Testis (tissue), 3 donors: ENCODE measurements around the gene SH3BGR. TPM values are rescaled to one million over a fixed set of nuclear protein-coding genes. Genes with fewer than 3 reads are reported as not detected.

Experiments
- DNase-seq: peaks from one replicate; pipeline ENCODE4 v3.0.0-alpha.2; 2019
- H3K27ac ChIP-seq, 2 donors: fragments of 200-600 bp; sonication (generic); one replicate each; pipeline ENCODE4 v1.5.1; 2019
- H3K27me3 ChIP-seq: fragments of 200-600 bp; sonication (generic); one replicate; pipeline ENCODE4 v1.5.1; 2019
- H3K36me3 ChIP-seq: fragments of 200-600 bp; sonication (generic); one replicate; pipeline ENCODE4 v1.5.1; 2017; ENCODE audit warnings: low read depth; ENCODE audit errors: missing control alignments
- H3K4me1 ChIP-seq: fragments of 200-600 bp; sonication (generic); one replicate; pipeline ENCODE4 v1.5.1; 2019
- H3K4me3 ChIP-seq, 2 donors: fragments of 200-600 bp; sonication (generic); one replicate each; pipeline ENCODE4 v1.5.1; 2017 to 2019
- H3K9me3 ChIP-seq: fragments of 200-600 bp; sonication (generic); one replicate; pipeline ENCODE4 v1.5.1; 2017
- POLR2A ChIP-seq: fragments of 450-650 bp; IDR thresholded peaks from one replicate; pipeline ENCODE4 v1.6.1; 2017; ENCODE audit warnings: antibody characterized with exemption, mild to moderate bottlenecking, moderate library complexity
- WGBS, 2 donors: methylation state at CpG; one replicate each; pipeline ENCODE4 v1.1.5; 2018; 5-methylcytosine and 5-hydroxymethylcytosine counted together
- intact Hi-C: fragments of 100-400 bp; cut with DNase I; formaldehyde crosslinking; loops from one replicate; pipeline ENCODE4 v1.15.1; 2023; ENCODE audit warnings: low total_unique reads
- polyA plus RNA-seq: library from polyadenylated mRNA; stranded (reverse); fragments of 350-450 nt; fragmentation: Illumina TruSeq; extraction: RNeasy Lipid Tissue Mini Kit (QIAGEN cat#74804); gene quantifications from one replicate; pipeline ENCODE4 v1.2.3, GENCODE V29; 2014; ENCODE audit warnings: low read depth, low replicate concordance; ENCODE audit not compliant: insufficient read depth
- total RNA-seq, 2 donors: library from RNA; depleted of rRNA; stranded (reverse); fragments of >200 nt; gene quantifications; one replicate each; pipeline ENCODE4 v1.2.3, GENCODE V29; 2016
- TF ChIP-seq, protein P1 (sequence below), 3 experiments: fragments of 450-650 bp in 2 of 3; fragments of 200-600 bp in 1 of 3; sonication (generic) in 1 of 3; IDR thresholded peaks; one replicate each; pipeline ENCODE4 v1.5.1; 2016 to 2019; ENCODE audit warnings: antibody characterized with exemption in 3 of 3, mild to moderate bottlenecking in 2 of 3, moderate library complexity in 1 of 3

SH3BGR gene
- total and polyA plus RNA-seq, 3 donors from 2014 or later = 5.0 to 27.3 (median 16.7) TPM

DNA sequence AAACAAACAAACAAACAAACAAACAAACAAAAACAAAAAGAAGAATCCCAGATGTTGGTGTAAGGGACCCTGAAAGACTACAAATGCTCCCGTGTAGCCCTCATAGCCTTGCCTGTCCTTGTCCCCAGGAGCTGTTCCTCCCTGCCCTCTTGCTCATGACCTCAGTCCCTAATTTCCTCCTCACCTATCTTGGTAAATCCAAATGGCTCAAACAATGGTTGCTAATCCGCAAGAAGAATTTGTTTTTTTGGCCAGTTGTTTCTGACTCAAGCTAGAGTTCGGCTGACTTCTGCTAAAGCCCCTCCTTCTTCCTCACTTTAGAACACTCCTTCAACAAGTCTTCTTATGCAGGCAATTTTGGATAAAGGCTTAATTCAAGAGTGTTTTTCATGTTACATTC is 21.8 kb upstream of the SH3BGR start:
- H3K9me3 ChIP-seq = no peaks in the 10 kb centered on the region
- no peak overlapping the region for H3K4me3 ChIP-seq
- H3K36me3 ChIP-seq = no peaks in the 10 kb centered on the region
- TF ChIP-seq, protein P1, sequence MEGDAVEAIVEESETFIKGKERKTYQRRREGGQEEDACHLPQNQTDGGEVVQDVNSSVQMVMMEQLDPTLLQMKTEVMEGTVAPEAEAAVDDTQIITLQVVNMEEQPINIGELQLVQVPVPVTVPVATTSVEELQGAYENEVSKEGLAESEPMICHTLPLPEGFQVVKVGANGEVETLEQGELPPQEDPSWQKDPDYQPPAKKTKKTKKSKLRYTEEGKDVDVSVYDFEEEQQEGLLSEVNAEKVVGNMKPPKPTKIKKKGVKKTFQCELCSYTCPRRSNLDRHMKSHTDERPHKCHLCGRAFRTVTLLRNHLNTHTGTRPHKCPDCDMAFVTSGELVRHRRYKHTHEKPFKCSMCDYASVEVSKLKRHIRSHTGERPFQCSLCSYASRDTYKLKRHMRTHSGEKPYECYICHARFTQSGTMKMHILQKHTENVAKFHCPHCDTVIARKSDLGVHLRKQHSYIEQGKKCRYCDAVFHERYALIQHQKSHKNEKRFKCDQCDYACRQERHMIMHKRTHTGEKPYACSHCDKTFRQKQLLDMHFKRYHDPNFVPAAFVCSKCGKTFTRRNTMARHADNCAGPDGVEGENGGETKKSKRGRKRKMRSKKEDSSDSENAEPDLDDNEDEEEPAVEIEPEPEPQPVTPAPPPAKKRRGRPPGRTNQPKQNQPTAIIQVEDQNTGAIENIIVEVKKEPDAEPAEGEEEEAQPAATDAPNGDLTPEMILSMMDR (IDR thresholded peaks at IDR 0.05) = no peak
- no peak for TF ChIP-seq POLR2A
- intact Hi-C loops = no loop called here
- 77 to 88% methylated on average over 3 of the region's 3 CpGs for WGBS, 2 donors
- no peaks in the 10 kb centered on the region for H3K4me1 ChIP-seq
- no peaks in the 10 kb centered on the region for H3K27me3 ChIP-seq
- no peak overlapping the region for H3K27ac ChIP-seq
- DNase-seq = no peak

DNA sequence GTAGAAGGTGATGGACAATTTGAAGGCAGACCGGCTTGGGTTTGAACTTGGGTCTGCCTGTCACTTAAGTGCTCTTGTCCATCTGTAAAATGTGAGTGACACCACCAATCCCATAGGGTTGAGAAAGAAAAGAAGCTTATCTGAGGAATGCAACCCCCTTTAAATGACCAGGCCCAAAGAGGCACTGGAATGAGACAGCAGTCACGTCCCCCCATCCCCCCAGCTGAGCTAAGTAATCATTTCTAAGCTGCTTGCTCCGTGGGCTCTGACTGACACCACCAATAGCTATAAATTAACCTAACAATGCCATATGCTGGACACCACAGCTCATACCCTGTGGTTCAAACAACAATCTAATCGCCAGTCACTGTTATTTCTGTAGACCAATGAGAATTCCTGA is 21.3 kb upstream of the SH3BGR start:
- WGBS, 2 donors = 71 to 82% methylated on average over 4 of the region's 4 CpGs
- Histone ChIP-seq H3K9me3 (no peaks in the 10 kb centered on the region), H3K36me3 (no peaks in the 10 kb centered on the region), H3K27me3 (no peaks in the 10 kb centered on the region), H3K4me3 (no peak overlapping the region), H3K27ac (no peak overlapping the region), H3K4me1 (no peaks in the 10 kb centered on the region)
- intact Hi-C loops = no loop called here
- DNase-seq = no peak
- no peak for TF ChIP-seq POLR2A
- TF ChIP-seq, protein P1 (IDR thresholded peaks at IDR 0.05) = no peak

- Histone ChIP-seq H3K4me3 (no peak overlapping the region), H3K4me1 (no peaks in the 10 kb centered on the region), H3K27ac (no peak overlapping the region), H3K9me3 (no peaks in the 10 kb centered on the region), H3K36me3 (no peaks in the 10 kb centered on the region), H3K27me3 (no peaks in the 10 kb centered on the region)
- no peak for DNase-seq
- 73 to 74% methylated on average over 2 of the region's 2 CpGs for WGBS, 2 donors
- intact Hi-C loops = no loop called here
- TF ChIP-seq POLR2A = no peak
- TF ChIP-seq, protein P1 (IDR thresholded peaks at IDR 0.05) = no peak
Measured at GRCh38 chr21:39430954-39431353, 20.8 kb upstream of the SH3BGR start.

DNA sequence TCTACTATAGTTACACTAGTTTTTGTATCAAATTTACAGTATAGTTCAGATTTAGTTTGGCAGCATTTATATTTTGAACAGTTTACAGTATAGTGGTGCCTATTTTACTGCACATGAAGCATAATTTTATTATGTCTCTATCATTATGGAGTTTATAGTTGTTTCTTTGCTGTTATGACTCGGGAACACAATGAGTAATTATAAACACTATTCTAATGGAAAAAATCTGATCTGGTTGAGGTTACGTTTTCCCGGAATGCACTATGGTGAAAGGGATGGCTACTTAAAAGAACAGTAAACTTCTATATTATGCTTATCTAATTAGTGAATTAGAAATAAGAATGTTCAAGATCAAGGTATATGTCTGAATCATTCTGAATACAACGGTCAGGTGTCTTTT is 16.8 kb upstream of the SH3BGR start:
- DNase-seq = no peak
- no peaks in the 10 kb centered on the region for H3K36me3 ChIP-seq
- no peaks in the 10 kb centered on the region for H3K4me1 ChIP-seq
- H3K27ac ChIP-seq = no peak overlapping the region
- 69 to 70% methylated on average over 4 of the region's 4 CpGs for WGBS, 2 donors
- no peaks in the 10 kb centered on the region for H3K27me3 ChIP-seq
- no peaks in the 10 kb centered on the region for H3K9me3 ChIP-seq
- intact Hi-C loops = no loop called here
- H3K4me3 ChIP-seq = no peak overlapping the region
- TF ChIP-seq, protein P1 (IDR thresholded peaks at IDR 0.05) = no peak
- no peak for TF ChIP-seq POLR2A

- H3K36me3 ChIP-seq = no peaks in the 10 kb centered on the region
- no peaks in the 10 kb centered on the region for H3K9me3 ChIP-seq
- no peaks in the 10 kb centered on the region for H3K27me3 ChIP-seq
- intact Hi-C loops = no loop called here
- 40 to 47% methylated on average over 1 of the region's 1 CpG for WGBS, 2 donors
- TF ChIP-seq POLR2A = no peak
- TF ChIP-seq, protein P1 (IDR thresholded peaks at IDR 0.05) = no peak
- no peak overlapping the region for H3K27ac ChIP-seq
- H3K4me1 ChIP-seq = no peaks in the 10 kb centered on the region
- no peak for DNase-seq
- no peak overlapping the region for H3K4me3 ChIP-seq
Measured at GRCh38 chr21:39439232-39439631, 12.5 kb upstream of the SH3BGR start.
